ENCODE results near the gene KDM8.
"Not testable (repeated sequence)": the region's sequence is repeated elsewhere in the genome, so short reads cannot be mapped to it uniquely, and the experiment has no call there.

The KDM8 gene

DNA sequence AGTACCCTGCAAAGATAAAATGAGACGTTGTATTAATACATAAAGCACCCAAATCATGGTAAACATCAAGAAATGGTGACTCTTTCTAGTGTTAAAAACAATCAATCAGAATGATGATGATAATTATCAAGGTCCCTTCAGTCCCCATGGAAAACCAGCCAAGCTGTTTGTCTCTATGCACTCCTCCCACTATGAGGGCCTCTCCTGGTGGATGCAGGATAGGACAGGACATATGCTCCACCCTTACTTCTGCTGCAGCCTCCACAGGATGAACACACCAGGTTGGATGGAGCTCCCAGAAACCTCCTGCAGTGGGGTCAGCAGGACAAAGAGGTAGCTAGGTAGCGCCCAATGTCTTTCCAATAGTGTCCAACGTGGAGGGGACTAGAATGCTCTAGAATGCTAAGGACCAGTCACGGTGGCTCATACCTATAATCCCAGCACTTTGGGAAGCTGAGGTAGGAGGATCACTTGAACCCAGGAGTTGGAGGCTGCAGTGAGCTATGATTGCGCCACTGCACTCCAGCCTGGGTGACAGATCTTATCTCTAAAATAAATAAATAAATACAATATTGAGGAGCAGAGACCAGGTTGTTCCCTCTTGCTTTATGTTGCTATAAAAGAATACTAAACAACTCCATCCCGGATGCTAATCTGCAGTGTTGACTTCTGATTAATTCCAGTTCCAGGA is 9.9 kb upstream of the KDM8 start:
- Histone ChIP-seq H3K36me3 (ENCODE audit: control insufficient read depth in 1 of 2, insufficient read depth in 2 of 2, low read length in 2 of 2) (no peaks in the 10 kb centered on the region), H3K27ac (ENCODE audit: low read length) (no peak overlapping the region), H3K4me1 (ENCODE audit: control insufficient read depth in 1 of 2, insufficient read depth in 2 of 2, low read length in 2 of 2) (no peaks in the 10 kb centered on the region), H3K27me3 (ENCODE audit: low read depth, low read length) (no peaks in the 10 kb centered on the region), H3K4me3 (ENCODE audit: low read depth in 1 of 2, low read length in 2 of 2) (no peak overlapping the region), H3K9me3 (ENCODE audit: control insufficient read depth in 1 of 2, low read length in 2 of 2) (no peaks in the 10 kb centered on the region)

DNA sequence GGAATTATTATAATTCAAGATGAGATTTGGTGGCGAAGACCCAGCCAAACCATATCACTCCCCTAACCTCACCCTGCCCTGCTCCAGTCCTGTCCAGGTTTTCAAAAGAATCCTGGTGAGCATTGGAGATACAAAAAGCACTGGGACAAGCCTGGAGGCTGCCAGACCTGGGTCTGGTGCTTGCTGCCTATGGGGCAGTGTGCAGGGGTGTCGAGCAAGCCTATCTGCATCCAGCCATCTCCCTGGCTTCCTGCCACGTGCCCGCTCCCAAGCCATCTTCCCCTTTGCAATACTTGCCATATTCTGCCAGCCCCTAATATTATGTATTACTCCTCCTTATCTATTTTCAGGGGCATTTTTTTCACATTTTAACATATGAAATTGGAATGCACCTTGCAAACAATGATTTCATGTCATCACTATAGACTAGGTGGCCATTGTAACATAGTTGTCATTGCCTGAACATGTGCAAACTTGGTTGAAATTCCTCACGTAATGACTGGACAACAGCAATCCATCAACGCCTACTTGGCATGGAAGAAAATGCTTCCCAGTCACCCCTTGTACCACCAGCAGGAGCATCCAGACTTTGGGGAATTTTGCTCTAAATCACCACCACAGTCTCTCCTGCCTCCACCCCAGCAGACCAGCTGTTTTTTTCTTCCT is 8.1 kb upstream of the KDM8 start:
- no peak overlapping the region for H3K4me3 ChIP-seq (ENCODE audit: low read depth in 1 of 2, low read length in 2 of 2)
- no peak overlapping the region for H3K27ac ChIP-seq (ENCODE audit: low read length)
- no peaks in the 10 kb centered on the region for H3K36me3 ChIP-seq (ENCODE audit: control insufficient read depth in 1 of 2, insufficient read depth in 2 of 2, low read length in 2 of 2)
- H3K27me3 ChIP-seq (ENCODE audit: low read depth, low read length) = no peaks in the 10 kb centered on the region
- no peaks in the 10 kb centered on the region for H3K4me1 ChIP-seq (ENCODE audit: control insufficient read depth in 1 of 2, insufficient read depth in 2 of 2, low read length in 2 of 2)
- no peaks in the 10 kb centered on the region for H3K9me3 ChIP-seq (ENCODE audit: control insufficient read depth in 1 of 2, low read length in 2 of 2)

DNA sequence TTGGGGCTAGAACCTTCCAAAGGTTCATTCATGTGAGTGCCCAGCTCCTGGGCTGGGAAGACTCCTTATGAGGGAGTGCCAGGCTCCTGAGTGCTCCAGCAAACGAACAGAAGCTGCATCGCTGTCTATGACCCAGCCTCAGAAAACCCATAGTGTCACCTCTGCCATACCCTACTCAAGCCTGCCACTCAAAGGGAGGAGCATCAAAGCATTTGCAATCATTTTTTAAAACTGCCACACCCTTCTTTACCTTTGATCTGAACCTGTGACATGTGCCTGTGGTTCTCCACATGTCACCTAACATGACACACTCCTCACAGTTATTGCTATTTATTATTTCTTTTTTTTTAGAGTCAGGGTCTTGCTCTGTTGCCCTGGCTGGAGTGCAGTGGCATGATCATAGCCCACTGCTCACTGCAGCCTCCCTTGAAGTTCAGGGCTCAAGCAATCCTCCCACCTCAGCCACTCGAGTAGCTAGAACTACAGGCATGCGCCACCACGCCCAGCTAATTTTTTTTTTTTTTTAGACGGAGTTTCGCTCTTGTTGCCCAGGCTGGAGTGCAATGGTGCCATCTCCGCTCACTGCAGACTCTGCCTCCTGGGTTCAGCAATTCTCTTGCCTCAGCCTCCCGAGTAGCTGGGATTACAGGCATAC is 7.3 kb upstream of the KDM8 start:
- no peaks in the 10 kb centered on the region for H3K4me1 ChIP-seq (ENCODE audit: control insufficient read depth in 1 of 2, insufficient read depth in 2 of 2, low read length in 2 of 2)
- no peaks in the 10 kb centered on the region for H3K9me3 ChIP-seq (ENCODE audit: control insufficient read depth in 1 of 2, low read length in 2 of 2)
- H3K27ac ChIP-seq (ENCODE audit: low read length) = no peak overlapping the region
- no peaks in the 10 kb centered on the region for H3K36me3 ChIP-seq (ENCODE audit: control insufficient read depth in 1 of 2, insufficient read depth in 2 of 2, low read length in 2 of 2)
- H3K27me3 ChIP-seq (ENCODE audit: low read depth, low read length) = no peaks in the 10 kb centered on the region
- H3K4me3 ChIP-seq (ENCODE audit: low read depth in 1 of 2, low read length in 2 of 2) = no peak overlapping the region

DNA sequence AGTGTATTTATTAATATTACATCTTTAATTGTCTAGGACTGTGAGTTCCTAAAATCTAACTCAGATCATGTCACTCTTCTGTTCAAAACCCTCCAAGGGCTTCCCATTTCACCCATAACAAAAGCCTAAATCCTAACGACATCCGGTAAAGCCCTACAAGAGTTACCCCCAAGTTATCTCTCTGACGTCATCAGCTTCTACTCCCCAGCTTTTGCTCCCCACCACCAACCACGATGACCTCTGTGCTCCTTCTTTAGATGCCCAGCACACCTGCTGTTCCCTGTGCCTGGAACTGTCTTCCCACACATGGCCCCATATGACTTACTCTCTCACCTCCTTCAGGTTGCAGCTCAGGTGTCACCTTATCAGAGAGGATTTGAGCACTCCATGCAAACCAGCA is 6.3 kb upstream of the KDM8 start:
- Histone ChIP-seq H3K4me1 (ENCODE audit: control insufficient read depth in 1 of 2, insufficient read depth in 2 of 2, low read length in 2 of 2) (no peaks in the 10 kb centered on the region), H3K27me3 (ENCODE audit: low read depth, low read length) (no peaks in the 10 kb centered on the region), H3K4me3 (ENCODE audit: low read depth in 1 of 2, low read length in 2 of 2) (no peak overlapping the region), H3K27ac (ENCODE audit: low read length) (no peak overlapping the region), H3K9me3 (ENCODE audit: control insufficient read depth in 1 of 2, low read length in 2 of 2) (no peaks in the 10 kb centered on the region), H3K36me3 (ENCODE audit: control insufficient read depth in 1 of 2, insufficient read depth in 2 of 2, low read length in 2 of 2) (no peaks in the 10 kb centered on the region)

DNA sequence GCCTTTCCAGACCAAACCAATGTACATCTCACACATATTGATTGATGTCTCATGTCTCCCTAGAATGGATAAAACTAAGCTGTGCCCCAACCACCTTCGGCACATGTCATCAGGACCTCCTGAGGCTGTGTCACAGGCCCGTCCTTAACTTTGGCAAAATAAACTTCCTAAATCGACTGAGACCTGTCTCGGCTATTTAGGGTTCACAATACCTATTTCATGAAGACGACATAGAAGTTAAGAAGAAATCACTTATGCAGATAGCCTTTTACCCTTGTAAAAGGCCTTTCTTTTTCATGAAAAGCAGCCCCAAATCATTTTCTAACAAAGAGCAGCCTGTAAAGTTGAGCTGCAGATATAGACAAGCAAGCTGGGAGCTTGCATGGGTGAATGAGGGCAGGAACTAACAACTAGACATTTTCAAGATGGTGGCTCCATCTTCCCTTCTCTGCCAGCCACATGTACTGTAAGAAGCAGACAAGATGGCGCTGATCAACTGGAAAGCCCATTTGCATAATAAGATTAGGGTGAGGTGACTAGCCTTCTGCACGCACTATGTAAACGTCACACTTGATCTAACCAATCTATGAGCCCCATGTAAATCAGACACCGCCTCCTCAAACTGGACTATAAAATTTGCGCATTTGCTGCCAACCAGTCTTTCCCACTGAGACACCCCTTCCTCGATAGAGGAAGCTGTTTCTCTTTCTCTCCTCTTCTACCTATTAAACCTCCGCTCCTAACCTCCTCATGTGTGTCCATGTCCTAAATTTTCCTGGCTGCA is 4.7 kb upstream of the KDM8 start:
- Histone ChIP-seq H3K4me3 (ENCODE audit: low read depth in 1 of 2, low read length in 2 of 2) (no peak overlapping the region), H3K27me3 (ENCODE audit: low read depth, low read length) (no peaks in the 10 kb centered on the region), H3K27ac (ENCODE audit: low read length) (no peak overlapping the region)

DNA sequence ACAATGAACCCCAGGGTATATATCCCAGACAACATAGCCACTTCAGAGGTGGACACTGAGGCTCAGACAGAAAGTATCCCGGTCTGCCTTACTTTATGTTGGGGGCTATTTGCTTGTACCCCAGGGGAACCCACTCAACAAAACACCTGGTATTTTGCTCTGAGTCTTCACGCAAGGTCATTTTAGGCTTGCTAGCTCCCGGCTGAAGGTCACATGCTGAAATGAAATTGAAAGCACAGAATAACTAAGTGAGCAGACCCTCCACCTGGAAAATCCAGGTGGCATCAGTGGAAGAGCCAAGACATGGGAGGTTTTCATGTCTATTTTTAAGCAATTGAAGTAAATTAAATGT is 4.1 kb upstream of the KDM8 start:
- H3K9me3 ChIP-seq (ENCODE audit: control insufficient read depth in 1 of 2, low read length in 2 of 2) = no peaks in the 10 kb centered on the region
- peaks cover 0 to 3% of the 10 kb centered on the region in 2 donors for H3K36me3 ChIP-seq (ENCODE audit: control insufficient read depth in 1 of 2, insufficient read depth in 2 of 2, low read length in 2 of 2)
- H3K4me1 ChIP-seq (ENCODE audit: control insufficient read depth in 1 of 2, insufficient read depth in 2 of 2, low read length in 2 of 2) = peaks cover 4% of the 10 kb centered on the region in 2 donors
- no peaks in the 10 kb centered on the region for H3K27me3 ChIP-seq (ENCODE audit: low read depth, low read length)
- H3K4me3 ChIP-seq (ENCODE audit: low read depth in 1 of 2, low read length in 2 of 2) = no peak overlapping the region
- no peak overlapping the region for H3K27ac ChIP-seq (ENCODE audit: low read length)

More for the DNA sequence above, 4.7 kb upstream of the KDM8 start:
- H3K36me3 ChIP-seq (ENCODE audit: control insufficient read depth in 1 of 2, insufficient read depth in 2 of 2, low read length in 2 of 2) = peaks cover 0 to 3% of the 10 kb centered on the region in 2 donors
- H3K4me1 ChIP-seq (ENCODE audit: control insufficient read depth in 1 of 2, insufficient read depth in 2 of 2, low read length in 2 of 2) = peaks cover 3 to 4% of the 10 kb centered on the region in 2 donors
- no peaks in the 10 kb centered on the region for H3K9me3 ChIP-seq (ENCODE audit: control insufficient read depth in 1 of 2, low read length in 2 of 2)

DNA sequence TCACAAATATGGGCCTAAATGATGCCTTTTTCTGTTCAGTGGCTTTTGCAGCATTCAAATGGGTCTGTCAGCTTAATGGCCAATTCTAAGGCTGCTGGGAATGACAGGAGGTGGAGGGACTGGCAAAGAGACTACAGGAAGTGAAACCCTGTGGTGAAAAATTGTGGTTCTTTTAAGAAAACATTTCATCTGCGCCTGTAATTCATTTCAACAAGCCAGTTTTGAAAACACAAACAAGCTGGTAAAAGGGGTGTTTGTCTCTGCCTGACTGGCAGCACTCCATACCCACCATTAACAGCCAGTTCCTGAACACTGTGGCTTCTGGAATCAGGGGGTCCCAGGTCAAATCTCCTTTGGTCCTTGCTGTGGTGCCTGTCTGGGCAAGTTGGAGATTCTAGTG is 3.6 kb upstream of the KDM8 start:
- peaks cover 4 to 9% of the 10 kb centered on the region in 2 donors for H3K4me1 ChIP-seq (ENCODE audit: control insufficient read depth in 1 of 2, insufficient read depth in 2 of 2, low read length in 2 of 2)
- H3K27ac ChIP-seq (ENCODE audit: low read length) = peak overlapping the region; percentile 8
- no peaks in the 10 kb centered on the region for H3K9me3 ChIP-seq (ENCODE audit: control insufficient read depth in 1 of 2, low read length in 2 of 2)
- H3K36me3 ChIP-seq (ENCODE audit: control insufficient read depth in 1 of 2, insufficient read depth in 2 of 2, low read length in 2 of 2) = peaks cover 0 to 3% of the 10 kb centered on the region in 2 donors
- H3K27me3 ChIP-seq (ENCODE audit: low read depth, low read length) = no peaks in the 10 kb centered on the region
- no peak overlapping the region for H3K4me3 ChIP-seq (ENCODE audit: low read depth in 1 of 2, low read length in 2 of 2)

DNA sequence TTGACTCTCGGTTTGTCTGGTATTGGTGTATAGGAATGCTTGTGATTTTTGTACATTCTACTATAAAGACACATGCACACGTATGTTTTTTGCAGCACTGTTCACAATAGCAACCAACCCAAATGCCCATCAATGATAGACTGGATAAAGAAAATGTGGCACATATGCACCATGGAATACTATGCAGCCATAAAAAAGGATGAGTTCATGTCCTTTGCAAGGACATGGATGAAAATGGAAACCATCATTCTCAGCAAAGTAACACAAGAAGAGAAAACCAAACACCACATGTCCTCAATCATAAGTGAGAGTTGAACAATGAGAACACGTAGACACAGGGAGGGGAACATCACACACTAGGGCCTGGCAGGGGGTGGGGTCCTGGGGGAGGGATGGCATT is 2.4 kb upstream of the KDM8 start:
- not testable (repeated sequence) for H3K4me1 ChIP-seq (ENCODE audit: control insufficient read depth in 1 of 2, insufficient read depth in 2 of 2, low read length in 2 of 2); H3K9me3 ChIP-seq (ENCODE audit: control insufficient read depth in 1 of 2, low read length in 2 of 2); H3K27me3 ChIP-seq (ENCODE audit: low read depth, low read length); H3K27ac ChIP-seq (ENCODE audit: low read length); H3K4me3 ChIP-seq (ENCODE audit: low read depth in 1 of 2, low read length in 2 of 2); H3K36me3 ChIP-seq (ENCODE audit: control insufficient read depth in 1 of 2, insufficient read depth in 2 of 2, low read length in 2 of 2)

DNA sequence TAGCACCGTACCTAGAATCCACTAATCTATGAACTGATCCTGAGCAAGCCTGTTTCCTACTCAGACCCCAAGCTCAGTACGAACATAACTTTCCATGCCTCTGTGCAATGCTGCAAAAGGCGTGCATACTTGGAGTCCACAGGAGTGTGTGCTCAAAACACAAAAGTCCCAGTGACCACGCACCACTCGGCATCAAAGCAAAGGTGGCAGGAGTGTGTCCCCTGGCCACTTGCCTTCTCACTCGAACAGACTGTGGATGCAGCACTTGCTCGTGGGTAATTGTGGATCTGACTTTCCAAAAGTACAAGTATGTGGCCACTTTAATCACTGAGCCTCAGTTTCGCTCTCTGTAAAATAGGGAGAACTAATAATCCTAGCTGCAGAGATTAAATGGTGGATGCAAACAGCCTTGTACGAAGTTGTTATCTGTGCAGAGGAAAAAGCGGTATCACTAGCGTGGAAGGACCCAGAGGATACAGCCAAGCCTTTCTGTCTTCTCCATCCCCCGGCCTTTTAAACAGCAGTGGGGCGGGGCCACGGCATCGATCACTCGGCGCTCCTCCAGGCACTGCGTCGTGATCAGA is 311 bp upstream of the KDM8 start:
- peaks cover 0 to 5% of the 10 kb centered on the region in 2 donors for H3K36me3 ChIP-seq (ENCODE audit: control insufficient read depth in 1 of 2, insufficient read depth in 2 of 2, low read length in 2 of 2)
- H3K27me3 ChIP-seq (ENCODE audit: low read depth, low read length) = no peaks in the 10 kb centered on the region
- H3K4me1 ChIP-seq (ENCODE audit: control insufficient read depth in 1 of 2, insufficient read depth in 2 of 2, low read length in 2 of 2) = peaks cover 4 to 10% of the 10 kb centered on the region in 2 donors
- H3K27ac ChIP-seq (ENCODE audit: low read length) = peak overlapping the region; percentile 98
- H3K9me3 ChIP-seq (ENCODE audit: control insufficient read depth in 1 of 2, low read length in 2 of 2) = no peaks in the 10 kb centered on the region
- peak overlapping the region; percentile 81 to 87 for H3K4me3 ChIP-seq (ENCODE audit: low read depth in 1 of 2, low read length in 2 of 2)

DNA sequence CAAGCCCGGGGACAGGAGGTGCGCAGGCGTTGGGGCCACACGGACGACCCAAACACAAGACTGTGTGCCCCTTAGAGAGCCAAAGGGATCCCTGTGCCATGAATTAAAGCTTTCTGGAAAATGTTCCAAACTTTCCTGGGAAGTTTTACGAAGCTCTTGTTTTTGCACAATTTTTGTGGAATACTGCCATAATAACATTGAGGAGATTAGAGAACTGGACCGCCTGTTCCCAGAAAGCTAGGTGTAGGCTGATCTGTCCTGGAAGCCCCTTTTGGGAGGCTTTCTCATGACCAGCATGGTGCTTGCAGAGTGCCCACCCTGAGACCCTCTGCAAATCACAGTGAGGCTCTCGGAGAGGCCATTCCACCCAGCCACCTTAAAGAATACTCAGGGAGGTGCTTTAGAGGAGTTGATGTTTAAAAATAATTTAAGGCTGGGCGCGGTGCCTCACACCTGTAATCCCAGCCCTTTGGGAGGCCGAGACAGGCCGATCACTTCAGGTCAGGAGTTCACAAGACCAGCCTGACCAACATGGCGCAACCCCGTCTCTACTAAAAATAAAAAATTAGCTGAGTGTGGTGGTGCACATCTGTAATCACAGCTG is 1.1 kb downstream of the KDM8 start:
- H3K4me1 ChIP-seq (ENCODE audit: control insufficient read depth in 1 of 2, insufficient read depth in 2 of 2, low read length in 2 of 2) = peaks cover 4 to 10% of the 10 kb centered on the region in 2 donors

More for the DNA sequence above, 1.1 kb downstream of the KDM8 start:
- Histone ChIP-seq H3K4me3 (ENCODE audit: low read depth in 1 of 2, low read length in 2 of 2) (peak overlapping the region; percentile 81 to 87), H3K9me3 (ENCODE audit: control insufficient read depth in 1 of 2, low read length in 2 of 2) (no peaks in the 10 kb centered on the region), H3K36me3 (ENCODE audit: control insufficient read depth in 1 of 2, insufficient read depth in 2 of 2, low read length in 2 of 2) (peaks cover 0 to 5% of the 10 kb centered on the region in 2 donors), H3K27ac (ENCODE audit: low read length) (peak overlapping the region; percentile 98), H3K27me3 (ENCODE audit: low read depth, low read length) (no peaks in the 10 kb centered on the region)
